SK-N-SH (cell line): ENCODE data around the gene PPP2R2B. TPM values are rescaled to one million over a fixed set of nuclear protein-coding genes. Genes with fewer than 3 reads are reported as not detected.

Experiments used
- CTCF ChIA-PET: fragments of 300-600, 350-600 bp; formaldehyde crosslinking; extraction: SDS; loops from one replicate; lab custom pipeline; 2021; lab: Yijun Ruan, JAX
- POLR2A ChIA-PET: fragments of 350-600 bp; sonication (Branson Sonifier 250); formaldehyde crosslinking; extraction: SDS; loops from one replicate; lab custom pipeline; 2020; ENCODE audit warnings: antibody characterized with exemption, inconsistent platforms; lab: Yijun Ruan, JAX
- DNase-seq: peaks from one replicate; pipeline ENCODE4 v3.0.0; 2012
- H2AFZ ChIP-seq: fragments of 200-600 bp; sonication (generic); 2 replicates; pipeline ENCODE4 v1.8.1; 2016; ENCODE audit warnings: antibody characterized with exemption, mild to moderate bottlenecking, low read depth
- H3F3A ChIP-seq: fragments of 200-600 bp; sonication (generic); replicated peaks from 2 replicates; pipeline ENCODE3; 2016; ENCODE audit warnings: antibody characterized with exemption, mild to moderate bottlenecking; ENCODE audit not compliant: insufficient read depth
- H3K27ac ChIP-seq, 2 experiments: fragments of 200-500 bp in 1 of 2; fragments of 200-600 bp in 1 of 2; sonication (Bioruptor generic) in 1 of 2; sonication (generic), shearing (Covaris generic) in 1 of 2; 2 replicates each; pipeline versions ENCODE4 v1.5.1 to v1.6.1; 2014 to 2016; ENCODE audit warnings: low read depth in 2 of 2, inconsistent platforms in 1 of 2, low read length in 1 of 2, mild to moderate bottlenecking in 1 of 2, mixed read lengths in 1 of 2
- H3K27me3 ChIP-seq: fragments of 200-600 bp; sonication (generic), shearing (Covaris generic); 2 replicates; pipeline ENCODE4 v1.6.1; 2016; ENCODE audit warnings: mixed run types; ENCODE audit not compliant: insufficient read depth
- H3K36me3 ChIP-seq, 2 experiments: fragments of 200-500 bp in 1 of 2; fragments of 200-600 bp in 1 of 2; sonication (Bioruptor generic) in 1 of 2; sonication (generic) in 1 of 2; replicated peaks in 1 of 2; 2 replicates each; pipeline versions ENCODE3 to v1.5.1; 2014 to 2016; ENCODE audit warnings: low read length in 1 of 2, mild to moderate bottlenecking in 1 of 2; ENCODE audit not compliant: insufficient read depth in 2 of 2, control insufficient read depth in 1 of 2
- H3K4me1 ChIP-seq, 2 experiments: fragments of 200-500 bp in 1 of 2; fragments of 200-600 bp in 1 of 2; sonication (Bioruptor generic) in 1 of 2; sonication (generic), shearing (Covaris generic) in 1 of 2; 2 replicates each; pipeline versions ENCODE4 v1.5.1 to v1.6.1; 2014 to 2016; ENCODE audit warnings: low read depth in 1 of 2, low read length in 1 of 2, mixed run types in 1 of 2; ENCODE audit not compliant: insufficient read depth in 2 of 2, control insufficient read depth in 1 of 2
- H3K4me2 ChIP-seq: fragments of 200-600 bp; sonication (generic), shearing (Covaris generic); 2 replicates; pipeline ENCODE4 v1.6.1; 2017; ENCODE audit warnings: mixed run types
- H3K4me3 ChIP-seq, 2 experiments: fragments of 200-500 bp in 1 of 2; fragments of 200-600 bp in 1 of 2; sonication (Bioruptor generic) in 1 of 2; sonication (generic), shearing (Covaris generic) in 1 of 2; 2 replicates each; pipeline versions ENCODE4 v1.5.1 to v1.8.1; 2014 to 2016; ENCODE audit warnings: low read depth in 2 of 2, inconsistent platforms in 1 of 2, low read length in 1 of 2, mild to moderate bottlenecking in 1 of 2, mixed read lengths in 1 of 2, moderate library complexity in 1 of 2
- H3K79me2 ChIP-seq: fragments of 200-600 bp; sonication (generic); 2 replicates; pipeline ENCODE4 v1.8.1; 2017; ENCODE audit warnings: mild to moderate bottlenecking; ENCODE audit not compliant: insufficient read depth
- H3K9ac ChIP-seq: fragments of 200-600 bp; sonication (generic); 2 replicates; pipeline ENCODE4 v1.6.1; 2017; ENCODE audit warnings: mixed run types
- H3K9me2 ChIP-seq: fragments of 200-600 bp; sonication (generic); 2 replicates; pipeline ENCODE4 v1.6.1; 2017; ENCODE audit warnings: mixed run types
- H3K9me3 ChIP-seq: fragments of 200-600 bp; sonication (generic); 2 replicates; pipeline ENCODE4 v1.6.1; 2017; ENCODE audit warnings: mixed run types, mild to moderate bottlenecking, moderate library complexity
- H4K20me1 ChIP-seq: fragments of 200-600 bp; sonication (generic); 2 replicates; pipeline ENCODE4 v1.6.1; 2017; ENCODE audit warnings: mild to moderate bottlenecking, mixed run types; ENCODE audit not compliant: insufficient read depth
- EP300 ChIP-seq, 2 experiments: IDR thresholded peaks; 2 replicates each; pipeline versions ENCODE4 v1.4.0 to v1.6.1; 2012; ENCODE audit warnings: borderline replicate concordance in 1 of 2, low read depth in 1 of 2, low read length in 1 of 2
- GATA2 ChIP-seq: sonication (generic); formaldehyde crosslinking; IDR thresholded peaks from 2 replicates; pipeline ENCODE4 v1.5.0; 2020; ENCODE audit warnings: mild to moderate bottlenecking, missing genetic modification reagents
- NFIC ChIP-seq: IDR thresholded peaks from 2 replicates; pipeline ENCODE4 v1.4.0; 2012; ENCODE audit warnings: borderline replicate concordance
- NRF1 ChIP-seq: IDR thresholded peaks from 2 replicates; pipeline ENCODE4 v1.6.1; 2012; ENCODE audit warnings: low read depth, mild to moderate bottlenecking, low read length
- RCOR1 ChIP-seq: fragments of 150-350 bp; IDR thresholded peaks from 2 replicates; pipeline ENCODE4 v1.6.1; 2017; ENCODE audit warnings: antibody characterized with exemption, low read length
- RFX5 ChIP-seq: IDR thresholded peaks from 2 replicates; pipeline ENCODE4 v1.6.1; 2012; ENCODE audit warnings: mild to moderate bottlenecking, improper control_type of control experiment, low read length
- TAF1 ChIP-seq: IDR thresholded peaks from 2 replicates; pipeline ENCODE4 v1.6.1; 2012; ENCODE audit warnings: low read depth, mild to moderate bottlenecking, low read length, moderate library complexity, borderline replicate concordance
- WGBS: methylation state at CpG from one replicate; pipeline ENCODE4 v1.1.6; 2017; ENCODE audit warnings: low lambda C conversion rate; 5-methylcytosine and 5-hydroxymethylcytosine counted together
- polyA plus RNA-seq, 3 experiments: library from polyadenylated mRNA; depleted of rRNA; stranded (reverse); fragments of >200 nt; gene quantifications; 2 replicates each; pipeline ENCODE4 v1.2.3, GENCODE V29; 2012

PPP2R2B gene
- polyA plus RNA-seq, 1 of the 3 experiments (the other 2 are of a cell fraction) = 11.4 TPM

DNA sequence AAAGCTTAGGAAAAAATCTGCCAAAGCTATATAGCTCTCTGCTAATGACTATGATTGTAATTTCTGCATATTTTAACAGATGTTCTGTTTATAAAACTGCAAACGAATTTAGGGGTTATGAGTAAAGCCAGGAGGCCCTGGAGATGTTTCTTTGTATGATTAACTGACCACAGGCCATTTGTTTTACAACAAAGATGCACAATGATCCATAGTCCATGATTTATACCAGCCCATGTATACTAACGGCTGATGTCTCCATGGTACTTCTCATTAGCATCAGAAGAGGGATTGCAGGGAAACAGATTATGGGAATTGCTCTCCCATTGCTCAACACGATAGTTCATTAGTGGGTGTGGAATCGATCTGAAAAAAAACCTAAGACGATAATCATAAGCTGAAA, 78.9 kb downstream of the PPP2R2B start:
- Histone ChIP-seq H3K27ac (no peak overlapping the region), H3K36me3 (no peaks in the 10 kb centered on the region), H3F3A (no peaks in the 10 kb centered on the region), H4K20me1 (no peaks in the 10 kb centered on the region), H2AFZ (no peak overlapping the region), H3K4me2 (no peak overlapping the region), H3K27me3 (no peaks in the 10 kb centered on the region), H3K9me2 (no peaks in the 10 kb centered on the region), H3K9ac (no peak overlapping the region), H3K9me3 (no peaks in the 10 kb centered on the region), H3K4me3 (no peak overlapping the region), H3K4me1 (peaks cover 0 to 18% of the 10 kb centered on the region in 2 experiments; a peak in 2 of 4 replicates), H3K79me2 (no peaks in the 10 kb centered on the region)
- ChIA-PET POLR2A (no interaction called here), CTCF (interaction anchor here (1.1 kb wide), 1 partner anchor 66 kb away, joined by 3 read pairs; no protein-coding TSS in a partner anchor)
- no peak for DNase-seq
- WGBS = 63% methylated on average over 5 of the region's 5 CpGs
- TF ChIP-seq EP300 (IDR thresholded peaks at IDR 0.05; ENCODE audit: borderline replicate concordance in 1 of 2, low read depth in 1 of 2, low read length in 1 of 2) = no peak
- TF ChIP-seq TAF1 = no peak
- no peak for TF ChIP-seq NRF1
- no peak for TF ChIP-seq RFX5
- TF ChIP-seq RCOR1 = no peak

DNA sequence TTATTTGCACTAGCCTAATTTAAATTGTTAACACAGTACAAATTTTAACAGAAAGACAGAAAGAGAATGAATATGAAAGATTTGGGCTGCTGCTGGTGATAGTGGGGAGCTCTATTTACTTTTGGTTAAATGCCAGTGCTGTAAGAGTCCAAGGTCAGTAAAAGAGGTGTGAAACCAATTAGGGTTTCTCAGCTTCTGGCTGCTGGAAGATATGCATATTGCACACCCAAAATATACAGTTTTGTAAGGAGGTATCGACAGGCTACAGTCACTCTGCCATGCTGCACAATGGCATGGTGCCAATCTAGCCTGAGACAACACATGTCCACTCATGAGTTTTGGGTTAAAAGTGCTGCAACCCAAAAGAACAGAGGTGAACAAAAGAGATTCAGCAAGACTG, 79.3 kb downstream of the PPP2R2B start:
- H3K9ac ChIP-seq = no peak overlapping the region
- no peak overlapping the region for H2AFZ ChIP-seq
- peaks cover under 1% of the 10 kb centered on the region for H3F3A ChIP-seq
- DNase-seq = no peak
- no peak overlapping the region for H3K27ac ChIP-seq
- H4K20me1 ChIP-seq = no peaks in the 10 kb centered on the region
- no peaks in the 10 kb centered on the region for H3K36me3 ChIP-seq
- no peaks in the 10 kb centered on the region for H3K9me2 ChIP-seq
- no peaks in the 10 kb centered on the region for H3K9me3 ChIP-seq
- H3K4me1 ChIP-seq = peaks cover 0 to 18% of the 10 kb centered on the region in 2 experiments; a peak in 2 of 4 replicates
- no peak for TF ChIP-seq GATA2
- 0 out of 2 replicates have a peak, but pooled peaks have one; percentile 12 for TF ChIP-seq NFIC
- H3K4me2 ChIP-seq = no peak overlapping the region
- ChIA-PET CTCF (interaction anchor here (1.1 kb wide), 1 partner anchor 66 kb away, joined by 3 read pairs; no protein-coding TSS in a partner anchor), POLR2A (no interaction called here)
- no peaks in the 10 kb centered on the region for H3K27me3 ChIP-seq
- no peak overlapping the region for H3K4me3 ChIP-seq
- no peaks in the 10 kb centered on the region for H3K79me2 ChIP-seq
- WGBS = 77% methylated on average over 1 of the region's 1 CpG

- H3K9me3 ChIP-seq = no peaks in the 10 kb centered on the region
Observed at GRCh38 chr5:146797658-146798057, 80.9 kb downstream of the PPP2R2B start.

More at GRCh38 chr5:146797658-146798057, 80.9 kb downstream of the PPP2R2B start:
- TF ChIP-seq NRF1 (no peak), GATA2 (peak; percentile 20; the same call in 1 of the 2 replicates)
- Histone ChIP-seq H3K4me3 (no peak overlapping the region), H3K27me3 (no peaks in the 10 kb centered on the region), H2AFZ (no peak overlapping the region), H3K27ac (peak overlapping the region in 1 of 2 experiments; percentile 53; a peak in 1 of 4 replicates), H3K9ac (no peak overlapping the region), H3F3A (peaks cover 4% of the 10 kb centered on the region), H3K9me2 (no peaks in the 10 kb centered on the region), H4K20me1 (no peaks in the 10 kb centered on the region), H3K36me3 (no peaks in the 10 kb centered on the region), H3K4me1 (peaks cover 0 to 18% of the 10 kb centered on the region in 2 experiments; a peak in 2 of 4 replicates), H3K79me2 (no peaks in the 10 kb centered on the region), H3K4me2 (no peak overlapping the region)
- CTCF ChIA-PET = interaction anchor here (1.3 to 1.7 kb wide), 2 partner anchors 168 to 391 kb away, joined by 3 to 4 read pairs; no protein-coding TSS in a partner anchor
- POLR2A ChIA-PET = no interaction called here
- WGBS = 74% methylated on average over 5 of the region's 5 CpGs
- DNase-seq = no peak
